Activated naive CD4-positive, alpha-beta T cell treated with anti-CD3 and anti-CD28 coated beads, Interleukin-2, amount 50 U/mL, for 72 hours (primary cell): ENCODE measurements around the gene SLC6A8. TPM values are rescaled to one million over a fixed set of nuclear protein-coding genes. Genes with fewer than 3 reads are reported as not detected.

Experiments
- ATAC-seq, 2 donors: fragments of 150-1000 bp; cut with Tn5 transposase; 2 replicates each; pipeline ENCODE4 v1.10.0; 2021; ENCODE audit warnings: mild to moderate bottlenecking in 2 of 2, moderate library complexity in 2 of 2
- DNase-seq, 2 donors: peaks; one replicate each; pipeline ENCODE4 v3.0.0; 2021 to 2022; ENCODE audit warnings: low spot score in 2 of 2
- H3K27ac Mint-ChIP-seq, 2 donors: one replicate each; pipeline ENCODE4 v1.8.0; 2022; ENCODE audit warnings: mild to moderate bottlenecking in 2 of 2, mixed read lengths in 2 of 2
- H3K36me3 Mint-ChIP-seq, 2 donors: one replicate each; pipeline ENCODE4 v1.8.0; 2022; ENCODE audit warnings: mixed read lengths in 2 of 2
- H3K9me3 Mint-ChIP-seq, 2 donors: one replicate each; pipeline ENCODE4 v1.8.0; 2022; ENCODE audit warnings: mixed read lengths in 2 of 2
- total RNA-seq, 2 donors: library from RNA; stranded (reverse); gene quantifications; one replicate each; pipeline ENCODE4 v1.2.3, GENCODE V29; 2022

The SLC6A8 gene
- total RNA-seq, 2 donors from 2014 or later: 0.16 to 2.2 TPM

GRCh38 chrX:153646620-153647373 is 40.9 kb upstream of the SLC6A8 start, which contains the start of gene DUSP9:
TSS of gene DUSP9 (plus strand) at chrX:153647203. CDS start at chrX:153647954, 751 bp downstream.
- no peaks in the 10 kb centered on the region for H3K36me3 Mint-ChIP-seq
- no peak for DNase-seq
- H3K9me3 Mint-ChIP-seq: no peaks in the 10 kb centered on the region
- no peak within 1 kb of the TSS for H3K27ac Mint-ChIP-seq
- peak in 1 of 2 donors; percentile 34 for ATAC-seq

GRCh38 chrX:153647461-153648357 is 40.0 kb upstream of the SLC6A8 start:
- no peak overlapping the region for H3K27ac Mint-ChIP-seq

DNA sequence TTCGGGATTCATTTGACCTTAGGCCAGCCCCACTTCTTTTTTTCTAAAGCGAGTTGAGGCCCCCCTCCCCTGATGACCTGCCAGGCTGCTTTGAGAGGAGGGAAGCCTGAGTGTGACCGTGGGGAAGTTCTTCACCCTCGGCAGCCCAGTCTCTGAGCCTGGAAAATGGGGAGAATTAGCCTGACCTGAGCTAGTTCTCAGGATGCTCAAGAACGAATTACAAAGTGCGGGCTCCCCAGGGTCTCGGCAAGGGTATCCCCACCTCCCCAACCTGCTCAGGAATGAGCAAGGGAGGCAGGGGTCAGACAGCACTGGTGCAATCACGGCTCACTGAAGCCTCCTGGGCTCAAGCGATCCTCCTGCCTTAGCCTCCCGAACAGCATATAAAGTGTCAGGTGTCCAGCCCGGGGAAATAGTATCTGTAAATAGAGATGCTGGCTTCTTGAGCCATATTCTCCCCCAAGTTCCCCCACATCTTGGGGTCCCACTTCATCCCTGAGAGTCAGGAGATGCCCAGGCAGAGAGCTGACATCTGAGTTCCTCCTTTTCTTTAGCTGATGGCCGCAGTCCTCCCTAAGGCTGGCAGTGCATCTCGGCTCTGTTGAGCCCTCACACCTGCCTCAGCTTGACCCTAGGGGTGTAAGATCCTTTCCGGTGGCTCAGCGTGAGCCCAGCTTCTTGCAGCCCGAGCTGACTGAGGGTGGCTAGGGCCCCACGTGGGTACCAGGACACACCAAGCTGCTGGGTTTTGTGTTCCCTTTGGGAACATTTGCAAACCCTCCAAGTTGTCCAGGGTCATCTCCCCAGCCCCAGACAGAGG is 39.2 kb upstream of the SLC6A8 start:
- Mint-ChIP-seq H3K27ac (no peak overlapping the region), H3K9me3 (no peaks in the 10 kb centered on the region), H3K36me3 (no peaks in the 10 kb centered on the region)
- ATAC-seq: no peak
- DNase-seq: no peak

More at GRCh38 chrX:153647461-153648357, 40.0 kb upstream of the SLC6A8 start:
- no peaks in the 10 kb centered on the region for H3K9me3 Mint-ChIP-seq
- DNase-seq: no peak
- no peaks in the 10 kb centered on the region for H3K36me3 Mint-ChIP-seq
- no peak for ATAC-seq

DNA sequence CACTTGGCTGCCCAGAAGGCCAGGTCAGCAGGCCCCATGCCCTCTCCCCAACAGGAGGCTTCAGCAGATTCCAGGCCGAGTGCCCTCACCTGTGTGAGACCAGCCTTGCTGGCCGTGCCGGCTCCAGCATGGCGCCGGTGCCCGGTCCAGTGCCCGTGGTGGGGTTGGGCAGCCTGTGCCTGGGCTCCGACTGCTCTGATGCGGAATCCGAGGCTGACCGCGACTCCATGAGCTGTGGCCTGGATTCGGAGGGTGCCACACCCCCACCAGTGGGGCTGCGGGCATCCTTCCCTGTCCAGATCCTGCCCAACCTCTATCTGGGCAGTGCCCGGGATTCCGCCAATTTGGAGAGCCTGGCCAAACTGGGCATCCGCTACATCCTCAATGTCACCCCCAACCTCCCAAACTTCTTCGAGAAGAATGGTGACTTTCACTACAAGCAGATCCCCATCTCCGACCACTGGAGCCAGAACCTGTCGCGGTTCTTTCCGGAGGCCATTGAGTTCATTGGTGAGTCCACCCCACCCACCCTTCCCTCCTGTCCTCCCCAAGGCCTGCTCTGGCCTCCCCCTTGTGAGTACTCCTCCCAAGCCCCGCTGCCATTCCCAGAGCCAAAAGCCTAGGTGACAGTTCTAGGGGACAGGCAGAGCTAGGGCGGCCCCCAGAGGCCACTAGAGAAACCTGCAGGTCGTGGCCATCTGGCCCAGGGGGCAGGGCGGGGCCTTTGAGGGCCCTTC is 38.4 kb upstream of the SLC6A8 start:
- ATAC-seq (peak; percentile 68 to 79), DNase-seq (no peak)
- H3K27ac Mint-ChIP-seq: no peak overlapping the region
- H3K36me3 Mint-ChIP-seq: no peaks in the 10 kb centered on the region
- no peaks in the 10 kb centered on the region for H3K9me3 Mint-ChIP-seq

- Mint-ChIP-seq H3K36me3 (no peaks in the 10 kb centered on the region), H3K9me3 (no peaks in the 10 kb centered on the region), H3K27ac (no peak overlapping the region)
- no peak for DNase-seq
- ATAC-seq: no peak
Observed at GRCh38 chrX:153649915-153650782, 37.6 kb upstream of the SLC6A8 start.

DNA sequence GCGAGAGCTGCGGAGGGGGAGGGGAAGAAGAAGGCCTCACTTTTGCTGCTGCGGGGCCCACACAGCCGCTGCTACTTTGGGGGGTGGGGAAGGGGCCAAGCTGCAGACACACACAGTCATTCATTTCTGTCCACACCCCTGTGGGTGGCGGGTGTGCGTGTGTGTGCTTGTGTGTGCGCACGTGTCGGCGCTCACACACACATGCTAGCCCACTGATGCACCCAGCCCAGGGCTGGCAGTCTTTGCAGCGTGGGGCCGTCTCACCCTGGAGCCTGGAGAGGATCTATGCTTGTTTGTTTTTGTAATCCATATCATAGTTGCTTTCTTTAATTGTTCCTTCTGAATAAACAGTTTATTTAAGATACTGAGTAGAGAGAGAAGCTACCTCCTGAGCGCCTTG is 36.8 kb upstream of the SLC6A8 start:
- DNase-seq (no peak), ATAC-seq (no peak)
- H3K36me3 Mint-ChIP-seq: no peaks in the 10 kb centered on the region
- no peak overlapping the region for H3K27ac Mint-ChIP-seq
- H3K9me3 Mint-ChIP-seq: no peaks in the 10 kb centered on the region

GRCh38 chrX:153651540-153652079 is 36.1 kb upstream of the SLC6A8 start:
- Mint-ChIP-seq H3K27ac (peak overlapping the region in 1 of 2 donors; percentile 44), H3K36me3 (no peaks in the 10 kb centered on the region), H3K9me3 (no peaks in the 10 kb centered on the region)
- DNase-seq (no peak), ATAC-seq (peak in 1 of 2 donors; percentile 54)

- no peak overlapping the region for H3K27ac Mint-ChIP-seq
- ATAC-seq (no peak), DNase-seq (no peak)
- H3K36me3 Mint-ChIP-seq: no peaks in the 10 kb centered on the region
- no peaks in the 10 kb centered on the region for H3K9me3 Mint-ChIP-seq
Observed at GRCh38 chrX:153653556-153653955, 34.2 kb upstream of the SLC6A8 start.

DNA sequence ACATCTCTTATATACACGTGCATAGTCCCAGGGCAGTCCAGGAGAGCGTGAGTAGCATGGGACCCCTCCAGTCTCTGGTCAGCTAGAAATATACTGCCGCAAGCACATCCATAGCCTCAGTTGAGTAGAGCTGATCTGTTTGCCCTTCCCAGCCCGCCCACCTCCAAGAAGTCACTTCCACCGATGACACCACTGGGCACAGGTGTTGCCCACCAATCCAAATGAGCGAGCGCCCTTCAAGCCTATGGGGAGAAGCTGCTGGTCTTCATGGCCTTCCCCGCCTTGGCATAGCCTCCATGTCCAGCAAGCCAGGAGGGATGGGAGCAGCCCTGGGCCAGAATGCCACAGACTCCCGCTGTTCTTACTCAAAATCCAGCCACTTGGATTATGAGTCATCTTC is 30.6 kb upstream of the SLC6A8 start:
- DNase-seq (no peak), ATAC-seq (no peak)
- Mint-ChIP-seq H3K27ac (no peak overlapping the region), H3K36me3 (no peaks in the 10 kb centered on the region), H3K9me3 (no peaks in the 10 kb centered on the region)

DNA sequence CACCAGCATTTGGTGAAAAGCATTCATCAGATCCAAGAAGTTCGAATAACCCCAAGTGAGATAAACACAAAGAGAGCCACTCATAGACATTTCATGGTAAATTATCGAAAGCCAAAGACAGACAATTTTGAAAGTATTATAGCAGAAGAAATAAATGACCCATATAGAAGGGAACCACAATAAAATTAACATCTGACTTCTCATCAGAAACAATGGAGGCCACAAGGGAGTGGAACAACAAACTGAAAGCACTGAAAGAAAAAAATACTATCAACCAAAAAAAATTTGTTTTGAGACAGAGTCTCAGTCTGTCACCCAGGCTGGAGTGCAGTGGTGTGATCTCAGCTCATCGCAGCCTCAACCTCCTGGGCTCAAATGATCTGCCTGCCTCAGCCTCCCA is 28.5 kb upstream of the SLC6A8 start:
- no peak for ATAC-seq
- H3K9me3 Mint-ChIP-seq: no peaks in the 10 kb centered on the region
- no peak overlapping the region for H3K27ac Mint-ChIP-seq
- H3K36me3 Mint-ChIP-seq: no peaks in the 10 kb centered on the region
- no peak for DNase-seq

- H3K36me3 Mint-ChIP-seq: no peaks in the 10 kb centered on the region
- ATAC-seq: no peak
- no peaks in the 10 kb centered on the region for H3K9me3 Mint-ChIP-seq
- no peak overlapping the region for H3K27ac Mint-ChIP-seq
- peak in 1 of 2 donors; percentile 54 for DNase-seq
Observed at GRCh38 chrX:153662266-153662665, 25.5 kb upstream of the SLC6A8 start.

- H3K9me3 Mint-ChIP-seq: no peaks in the 10 kb centered on the region
- no peak for DNase-seq
Observed at GRCh38 chrX:153665726-153666306, 21.9 kb upstream of the SLC6A8 start.

DNA sequence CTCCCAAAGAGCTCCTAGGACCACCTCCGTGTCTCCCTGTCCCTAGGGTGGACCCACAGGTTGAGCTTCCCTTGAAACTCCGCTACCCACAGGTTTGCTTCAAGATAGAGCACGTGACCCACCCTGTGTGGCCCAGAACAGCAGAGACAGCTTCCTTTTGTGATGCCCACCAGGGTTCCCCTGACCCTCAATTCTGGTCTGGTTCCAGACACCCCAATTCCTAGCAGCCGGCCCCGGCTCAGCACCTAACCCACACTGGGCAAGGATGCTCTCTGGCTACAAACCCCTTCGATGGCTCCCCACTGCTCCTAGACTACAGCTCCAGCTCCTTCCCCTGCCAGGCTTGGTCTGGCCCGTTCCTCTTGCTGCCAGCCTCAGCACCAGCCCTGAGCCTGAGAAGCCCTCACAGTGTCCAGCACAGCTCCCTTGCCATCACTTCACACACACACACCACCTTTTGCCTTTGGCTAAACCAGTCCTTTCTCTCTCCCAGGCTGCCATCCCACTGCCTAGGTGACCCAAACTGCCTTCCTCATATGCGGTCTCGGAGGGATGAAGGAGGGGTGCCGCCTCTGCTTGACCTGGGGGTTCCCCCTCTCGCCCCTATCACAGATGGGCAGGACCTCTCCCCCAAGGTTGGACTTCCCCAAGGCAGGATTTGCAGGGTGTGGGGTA is 20.3 kb upstream of the SLC6A8 start:
- ATAC-seq (peak in 1 of 2 donors; percentile 29), DNase-seq (no peak)
- Mint-ChIP-seq H3K9me3 (no peaks in the 10 kb centered on the region), H3K27ac (no peak overlapping the region), H3K36me3 (no peaks in the 10 kb centered on the region)

More at GRCh38 chrX:153665726-153666306, 21.9 kb upstream of the SLC6A8 start:
- ATAC-seq: no peak
- H3K36me3 Mint-ChIP-seq: no peaks in the 10 kb centered on the region
- no peak overlapping the region for H3K27ac Mint-ChIP-seq

- no peaks in the 10 kb centered on the region for H3K9me3 Mint-ChIP-seq
- no peaks in the 10 kb centered on the region for H3K36me3 Mint-ChIP-seq
- DNase-seq: peak in 1 of 2 donors; percentile 81
- peak; percentile 82 to 87 for ATAC-seq
- no peak overlapping the region for H3K27ac Mint-ChIP-seq
Observed at GRCh38 chrX:153667956-153668396, 19.8 kb upstream of the SLC6A8 start.
